Activated T-cell treated with anti-CD3 and anti-CD28 coated beads, Interleukin-2, amount 50 U/mL, for 48 hours (primary cell): ENCODE results near the gene OLA1.

Experiments used
- DNase-seq, 2 experiments: peaks; one replicate each; pipeline ENCODE4 v3.0.0-alpha.2; 2020

The OLA1 gene

DNA sequence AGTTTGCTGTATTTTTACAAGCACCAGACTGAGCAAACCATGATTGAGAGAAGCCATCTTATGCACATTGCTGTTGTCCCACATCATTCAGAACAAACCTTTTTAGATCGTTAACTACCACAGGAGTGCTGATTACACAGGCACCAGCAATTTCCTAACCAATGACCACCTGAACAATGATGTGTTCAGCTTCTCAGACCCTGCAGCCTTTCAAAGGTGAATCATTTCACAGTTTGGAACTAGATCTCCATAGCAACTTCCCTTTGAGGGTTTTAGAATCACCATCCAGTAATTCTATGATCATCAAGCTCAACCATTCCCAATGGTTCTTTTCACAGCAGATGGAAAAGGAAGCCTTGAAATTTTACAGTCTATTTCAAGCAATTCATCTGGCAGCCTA lies 71.4 kb downstream of the OLA1 start:
- DNase-seq: no peak

DNA sequence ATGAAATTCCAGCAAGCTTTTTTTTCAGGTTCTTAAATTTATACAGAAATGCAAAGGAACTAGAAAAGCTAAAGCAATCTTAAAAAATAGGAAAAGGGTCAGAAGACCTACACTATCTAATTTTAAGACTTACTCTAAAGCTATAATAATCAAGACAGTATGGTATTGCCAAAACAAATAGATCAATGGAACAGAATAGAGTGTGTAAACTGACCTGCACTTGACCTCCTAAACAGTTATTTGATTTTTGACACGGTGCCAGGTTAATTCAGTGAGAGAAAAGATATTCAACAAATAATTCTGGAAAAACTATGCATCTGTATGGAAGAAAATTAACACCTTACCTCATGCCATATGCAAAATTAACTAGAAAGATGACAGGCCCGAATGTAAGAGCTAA lies 73.6 kb downstream of the OLA1 start:
- DNase-seq: no peak

DNA sequence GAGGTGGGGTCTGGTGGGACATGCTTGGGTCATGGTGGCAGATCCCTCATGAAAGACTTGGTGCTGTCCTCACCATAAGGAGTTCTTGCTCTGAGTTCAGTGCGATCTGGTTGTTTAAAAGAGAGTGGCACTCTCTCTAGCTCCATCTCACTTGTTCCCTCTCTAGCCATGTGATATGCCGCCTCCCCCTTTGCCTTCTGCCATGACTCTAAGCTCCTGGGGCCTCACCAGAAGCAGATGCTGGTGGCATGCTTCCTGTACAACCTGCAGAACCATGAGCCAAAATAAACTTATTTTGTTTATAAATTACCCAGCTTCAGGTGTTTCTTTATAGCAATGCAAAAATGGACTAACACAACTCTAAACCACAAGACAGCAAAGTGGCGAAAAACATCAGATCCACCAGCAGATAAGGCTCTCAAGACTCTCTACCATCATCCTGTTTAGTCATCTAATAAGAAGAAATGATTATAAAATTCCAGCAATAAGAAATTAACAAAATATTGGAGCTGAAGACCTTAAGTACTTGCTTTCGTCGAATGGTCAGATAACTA lies 75.5 kb downstream of the OLA1 start:
- DNase-seq: no peak

DNA sequence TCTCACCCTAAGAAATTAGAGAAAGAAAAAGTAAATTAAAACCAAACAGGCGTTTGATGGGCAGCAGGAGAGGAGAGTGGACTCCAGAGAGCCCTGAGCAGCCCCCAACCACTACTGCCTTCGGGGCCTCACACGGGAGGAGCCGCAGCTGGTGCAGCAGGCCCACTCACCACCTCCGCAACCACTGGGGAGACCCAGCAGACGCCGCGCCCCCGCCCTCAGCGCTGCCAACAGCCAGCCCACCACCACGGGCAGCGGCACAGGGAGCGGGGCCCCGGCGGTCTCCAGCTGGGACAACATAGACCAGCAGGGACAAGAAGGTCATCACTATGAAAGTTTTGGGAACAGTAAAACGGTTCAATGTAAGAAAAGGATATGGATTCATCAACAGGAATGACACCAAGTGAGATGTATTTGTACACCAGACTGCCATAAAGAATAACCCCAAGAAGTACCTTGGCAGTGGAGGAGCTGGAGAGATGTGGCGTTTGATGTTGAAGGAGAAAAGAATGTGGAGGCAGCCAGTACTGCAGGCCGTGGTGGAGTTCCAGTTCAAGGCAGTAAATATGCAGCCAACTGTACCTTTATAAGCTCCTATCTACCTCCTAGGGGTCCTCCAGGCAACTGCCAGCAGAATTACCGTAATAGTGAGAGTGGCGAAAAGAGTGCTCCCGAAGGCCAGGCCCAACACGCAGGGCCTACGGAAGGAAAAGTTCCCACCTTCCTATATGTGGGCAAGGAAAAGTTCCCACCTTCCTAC lies 76.5 kb downstream of the OLA1 start:
- DNase-seq: no peak

DNA sequence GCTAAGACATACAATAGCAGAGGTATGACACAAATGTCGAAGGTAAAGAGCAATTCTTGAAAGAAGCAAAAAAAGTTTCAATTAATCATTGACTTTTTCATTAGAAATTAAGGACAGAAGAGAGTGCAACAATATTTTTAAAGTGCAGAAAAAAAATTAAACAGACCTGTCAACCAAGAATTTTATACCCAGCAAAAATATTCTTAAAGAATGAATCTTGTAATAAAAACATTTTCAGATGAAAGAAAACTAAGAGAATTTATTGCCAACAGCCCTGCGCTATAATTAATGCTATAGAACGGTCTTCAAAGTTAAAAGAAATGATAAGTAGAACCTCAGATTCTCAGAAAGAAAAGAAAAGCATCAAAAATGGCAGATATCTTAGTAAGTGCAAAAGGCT lies 79.0 kb downstream of the OLA1 start:
- DNase-seq: no peak

DNA sequence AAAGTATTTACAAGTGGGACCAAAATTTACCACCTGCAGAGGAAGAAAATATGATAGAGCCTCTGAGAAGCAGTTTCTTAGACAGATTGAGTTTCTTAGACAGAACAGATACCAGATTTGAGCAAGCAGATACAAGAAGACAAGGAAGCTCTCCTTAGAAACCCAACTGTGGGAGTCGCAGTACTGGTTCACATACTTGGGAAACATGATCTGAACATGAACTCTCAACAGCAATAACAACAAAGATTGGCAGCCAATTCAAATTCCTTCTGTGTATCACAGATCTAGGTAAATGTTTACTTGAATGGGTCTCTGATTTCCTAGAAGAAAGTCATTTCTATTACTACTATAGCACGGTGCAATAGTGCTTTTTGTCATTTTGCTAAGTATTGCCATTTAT lies 82.1 kb downstream of the OLA1 start:
- DNase-seq: no peak

DNA sequence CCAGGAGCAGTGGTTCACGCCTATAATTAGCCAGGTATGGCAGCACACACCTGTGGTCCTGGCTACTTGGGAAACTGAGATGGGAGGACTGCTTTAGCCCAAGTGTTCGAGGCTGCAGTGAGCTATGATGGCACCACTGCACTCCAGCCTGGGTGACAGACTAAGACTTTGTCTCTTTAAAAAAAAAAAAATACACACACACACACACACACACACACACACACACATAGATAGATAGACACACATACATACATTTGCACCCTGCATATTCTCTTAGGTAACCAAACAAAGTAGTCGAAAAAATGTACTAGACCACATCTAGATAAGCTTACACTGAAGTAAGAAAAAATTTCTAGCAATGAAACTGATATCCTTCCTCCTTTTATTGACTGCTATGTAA lies 86.8 kb downstream of the OLA1 start:
- DNase-seq: no peak

DNA sequence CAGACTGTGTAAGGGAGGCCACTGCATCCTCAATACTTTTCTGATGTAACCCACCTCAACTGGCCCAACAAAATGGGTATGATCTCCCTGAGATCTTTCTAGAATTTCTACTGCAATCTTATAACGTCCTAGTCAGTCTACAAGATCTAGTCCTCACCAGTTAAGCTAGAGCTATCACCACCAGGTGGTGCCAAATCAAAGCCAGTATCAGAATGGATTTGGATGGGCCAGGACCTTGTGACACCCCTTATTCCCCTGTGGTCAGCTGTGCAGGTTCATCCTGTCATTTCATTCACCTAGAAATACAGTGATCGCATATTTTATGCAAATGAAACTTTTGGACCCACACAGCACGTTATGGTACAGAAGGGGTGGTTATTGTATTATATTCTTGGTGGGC lies 90.3 kb downstream of the OLA1 start:
- peak in 1 of 2 experiments; percentile 32 for DNase-seq

DNA sequence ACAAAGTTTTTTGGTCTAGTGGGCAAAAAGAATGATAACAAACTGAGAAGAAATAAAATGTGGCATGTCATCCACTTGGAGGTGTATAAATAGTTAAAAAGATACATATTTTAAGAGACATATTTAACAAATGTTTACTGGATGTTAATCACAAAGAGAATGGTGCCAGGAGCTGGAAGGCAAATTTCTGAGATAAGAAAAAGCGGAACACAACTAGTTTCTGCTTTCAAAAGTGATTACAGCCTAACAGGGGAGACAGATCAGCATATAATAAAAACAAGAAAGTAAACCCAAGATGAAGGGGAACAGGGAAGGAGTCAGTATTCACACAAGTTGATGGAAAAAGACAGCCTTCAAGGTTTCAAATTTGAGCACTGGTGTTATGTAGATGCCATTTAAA lies 91.3 kb downstream of the OLA1 start:
- DNase-seq: no peak

DNA sequence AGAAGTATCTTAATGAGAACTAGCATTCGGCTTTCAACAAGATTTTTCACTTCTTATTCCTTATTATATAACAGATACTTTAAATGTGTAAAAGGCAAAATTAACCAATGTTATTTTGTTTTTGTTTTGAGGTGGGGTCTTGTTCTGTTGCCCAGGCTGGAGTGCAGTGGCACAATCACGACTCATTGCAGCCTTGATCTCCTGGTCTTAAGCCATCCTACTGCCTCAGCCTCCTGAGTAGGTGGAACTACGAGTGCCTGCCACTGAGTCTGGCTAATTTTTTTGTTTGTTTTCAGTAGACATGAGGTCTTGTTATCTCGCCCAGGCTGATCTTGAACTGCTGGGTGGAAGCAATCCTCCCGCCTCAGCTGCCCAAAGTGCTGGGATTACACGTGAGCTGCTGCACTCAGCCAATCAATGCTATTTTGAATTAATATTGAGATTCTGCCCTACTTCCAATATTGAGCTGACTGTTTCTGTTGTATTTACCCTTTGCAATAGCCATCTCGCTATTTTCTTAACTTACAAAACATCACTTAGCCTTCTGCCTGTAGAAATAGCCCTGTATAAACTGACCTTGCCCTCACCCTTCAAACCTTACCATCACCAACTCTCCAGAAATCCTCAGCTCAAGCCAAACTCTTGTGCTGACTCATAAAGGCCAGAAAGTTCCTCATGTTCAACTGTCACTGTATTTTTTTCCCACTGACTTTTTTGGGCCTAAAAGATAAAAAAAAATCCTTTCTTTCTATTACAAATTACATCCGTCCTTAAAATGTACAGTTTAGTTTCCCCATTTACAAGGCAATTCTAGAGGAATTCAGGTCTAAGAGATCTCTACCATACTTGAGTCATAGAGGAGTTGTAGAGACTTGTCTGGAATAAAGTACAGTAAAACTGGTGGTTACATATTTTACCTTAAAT lies 94.3 kb downstream of the OLA1 start:
- DNase-seq: no peak

DNA sequence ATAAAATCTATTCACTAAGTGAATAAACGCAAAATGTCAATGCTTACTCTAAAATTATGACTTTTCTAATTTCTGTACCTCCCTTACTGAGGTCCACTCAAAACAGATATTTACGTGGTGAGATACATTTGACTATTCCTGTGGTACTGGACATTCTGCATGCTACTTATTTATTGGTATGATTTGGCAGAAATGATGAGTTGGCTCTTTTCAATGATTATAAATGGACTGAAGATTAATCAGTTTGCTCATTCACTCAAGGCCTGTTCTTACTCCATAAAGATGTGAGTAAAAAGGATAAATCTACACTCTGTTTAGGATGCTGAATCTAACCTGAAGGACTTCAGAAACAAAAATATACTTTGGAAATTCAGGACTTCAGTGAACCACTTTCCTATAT lies 98.8 kb downstream of the OLA1 start:
- no peak for DNase-seq

DNA sequence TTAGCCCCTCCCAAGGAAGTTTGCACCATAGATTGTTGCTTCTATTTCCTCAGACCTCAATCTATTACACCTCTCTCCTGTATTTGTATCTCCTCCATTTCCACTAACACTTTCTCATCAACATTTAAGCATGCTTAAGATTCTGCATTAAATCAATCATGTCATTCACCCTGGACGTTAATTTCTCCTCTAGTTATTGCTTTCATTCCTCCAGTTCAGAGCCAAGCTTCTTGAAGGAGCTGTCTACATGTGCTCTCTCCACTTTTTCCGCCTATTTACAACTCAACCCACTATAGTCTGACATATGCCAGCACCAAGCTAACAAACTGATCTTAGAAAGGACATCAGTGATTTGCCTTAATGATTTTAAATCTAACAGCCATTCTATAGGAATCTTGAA lies 99.5 kb downstream of the OLA1 start:
- DNase-seq: no peak

DNA sequence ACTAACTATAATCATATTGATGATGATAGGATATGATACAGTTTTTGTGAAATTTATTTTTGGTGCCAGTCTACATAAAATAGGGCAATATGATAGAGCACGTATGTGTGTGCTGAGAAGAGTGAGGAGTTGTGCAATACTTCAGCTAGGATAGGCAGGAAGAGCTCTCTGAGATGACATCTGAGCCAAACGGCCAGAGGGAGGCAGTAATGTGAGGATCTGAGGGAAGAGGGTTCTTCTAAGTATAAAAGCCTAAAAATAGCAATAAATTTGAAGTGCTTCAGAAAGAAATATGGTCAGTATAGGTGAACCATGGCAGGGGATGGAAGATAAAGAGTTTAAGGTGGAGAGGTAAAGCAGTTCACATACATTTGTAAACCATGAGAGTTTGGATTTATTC lies 102.5 kb downstream of the OLA1 start:
- no peak for DNase-seq

DNA sequence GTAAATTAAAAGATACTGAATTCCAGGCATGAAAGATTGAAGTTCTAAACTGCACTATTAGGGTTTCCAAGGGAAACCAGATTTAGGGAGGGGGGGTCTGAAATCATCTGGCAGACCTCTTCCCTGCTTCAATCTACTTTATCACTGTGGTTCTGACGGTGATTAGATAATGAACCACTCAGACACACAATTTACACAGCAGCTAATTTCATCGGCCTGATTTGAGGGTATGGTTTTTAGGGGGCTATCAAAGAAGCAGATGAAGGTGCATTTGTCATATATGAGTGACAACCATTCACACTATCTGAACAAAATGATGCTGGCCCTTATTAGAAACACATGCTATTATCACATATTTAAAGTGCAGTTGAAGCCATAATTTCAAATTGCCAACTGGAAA lies 106.0 kb downstream of the OLA1 start:
- DNase-seq: no peak

DNA sequence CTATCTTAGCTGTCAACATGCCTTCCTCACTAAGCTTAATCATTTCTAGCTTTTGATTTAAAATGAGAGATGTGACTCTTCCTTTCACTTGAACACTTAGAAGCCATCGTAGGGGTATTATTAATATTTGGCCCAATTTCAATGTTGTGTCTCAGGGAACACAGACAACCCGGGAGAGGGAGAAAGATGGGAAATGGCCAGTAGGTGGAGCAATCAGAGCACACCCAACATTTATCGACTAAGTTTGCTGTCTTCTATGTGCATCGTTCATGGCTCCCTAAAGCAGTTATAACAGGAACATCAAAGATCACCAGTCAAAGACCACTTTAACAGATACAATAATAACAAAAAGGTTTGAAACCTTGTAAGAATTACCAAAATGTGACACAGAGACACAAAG lies 110.2 kb downstream of the OLA1 start:
- no peak for DNase-seq

DNA sequence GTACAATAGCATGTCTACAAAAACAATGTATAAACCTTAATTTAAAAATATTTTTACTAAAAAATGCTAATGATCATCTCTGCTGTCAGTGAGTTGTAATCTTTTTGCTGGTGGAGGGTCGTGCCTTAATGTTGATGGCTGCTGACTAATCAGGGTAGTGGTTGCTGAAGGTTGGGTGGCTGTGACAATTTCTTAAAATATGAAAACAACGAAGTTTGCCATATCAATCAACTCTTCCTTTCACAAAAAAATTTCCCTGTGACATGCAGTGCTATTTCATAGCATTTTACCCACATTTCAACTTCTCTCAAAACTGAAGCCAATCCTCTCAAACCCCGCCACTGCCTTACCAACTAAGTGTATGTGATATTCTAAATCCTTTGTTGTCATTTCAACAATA lies 112.4 kb downstream of the OLA1 start:
- no peak for DNase-seq

DNA sequence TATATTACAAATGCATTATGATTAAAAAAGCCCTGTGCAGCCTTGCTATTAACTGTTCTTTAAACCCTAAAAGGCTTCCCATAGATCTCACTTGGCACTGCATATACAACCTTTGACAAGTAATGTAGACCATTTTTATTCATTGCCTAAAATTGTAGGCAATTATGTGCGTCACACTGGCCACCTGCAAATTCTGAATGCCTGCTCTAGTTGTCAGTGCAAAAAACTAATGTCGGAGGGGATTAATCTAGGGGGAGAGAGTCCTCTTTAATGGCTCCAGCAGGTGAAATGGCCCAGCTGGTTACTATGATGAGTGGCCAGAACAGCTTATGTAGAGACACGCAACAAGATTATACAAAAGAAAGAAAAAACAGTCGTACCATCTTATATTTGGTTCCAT lies 123.2 kb downstream of the OLA1 start:
- DNase-seq: no peak

DNA sequence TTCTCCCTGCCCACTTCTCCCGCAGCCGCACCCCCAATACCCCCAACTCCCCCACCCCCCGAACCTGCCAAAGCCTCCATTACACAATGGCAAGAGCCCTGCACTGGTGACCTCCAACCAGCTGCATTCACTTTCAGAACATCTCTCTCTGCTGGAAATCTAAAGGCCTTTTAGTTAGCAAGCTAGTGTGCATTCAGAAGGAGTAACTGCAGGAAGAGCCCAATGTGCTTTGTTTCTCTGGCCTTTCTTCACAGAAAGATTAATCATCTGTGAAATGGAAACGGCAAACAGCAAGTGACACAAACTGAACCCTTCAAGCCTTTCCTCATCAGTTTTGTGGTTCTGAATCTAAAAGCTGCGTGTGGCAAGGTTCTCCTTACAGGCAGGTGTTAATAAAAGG lies 124.2 kb downstream of the OLA1 start:
- DNase-seq: no peak

DNA sequence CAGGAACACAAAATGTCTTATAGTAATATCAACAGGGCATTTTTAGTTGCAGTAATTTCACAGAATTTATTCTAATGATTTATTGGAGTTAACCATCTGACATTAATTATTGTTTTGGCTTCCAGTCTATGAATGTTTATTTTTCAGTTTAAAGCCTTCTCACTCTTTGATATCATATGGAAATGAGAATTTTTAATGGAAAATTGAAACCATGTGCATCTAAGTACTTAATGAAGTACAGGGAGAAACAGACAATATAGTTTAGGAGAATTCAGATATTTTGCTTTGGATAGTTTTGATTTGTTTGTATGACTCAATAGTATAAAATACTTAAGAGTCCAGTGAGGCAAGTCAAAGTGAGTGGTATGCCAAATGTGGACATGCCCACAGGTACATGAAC lies 126.1 kb downstream of the OLA1 start:
- no peak for DNase-seq

DNA sequence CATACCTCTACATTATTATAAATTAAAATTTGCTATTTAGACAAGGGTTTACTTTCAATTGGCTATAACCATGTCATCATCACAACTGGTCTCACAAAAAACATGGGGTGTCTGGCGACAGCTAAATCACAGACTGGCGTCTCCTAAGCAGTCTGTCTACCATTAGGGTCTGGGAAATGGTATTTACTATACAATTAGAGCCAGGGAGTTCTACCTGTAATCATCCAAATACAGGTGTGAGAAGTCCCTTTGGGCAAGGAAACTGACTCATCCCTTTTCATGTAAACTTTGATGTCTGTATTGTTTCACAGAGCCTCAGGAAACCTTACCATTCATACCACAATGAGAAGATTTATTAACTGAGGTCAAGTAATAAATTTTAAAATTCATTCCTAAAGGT lies 126.7 kb downstream of the OLA1 start:
- DNase-seq: no peak

DNA sequence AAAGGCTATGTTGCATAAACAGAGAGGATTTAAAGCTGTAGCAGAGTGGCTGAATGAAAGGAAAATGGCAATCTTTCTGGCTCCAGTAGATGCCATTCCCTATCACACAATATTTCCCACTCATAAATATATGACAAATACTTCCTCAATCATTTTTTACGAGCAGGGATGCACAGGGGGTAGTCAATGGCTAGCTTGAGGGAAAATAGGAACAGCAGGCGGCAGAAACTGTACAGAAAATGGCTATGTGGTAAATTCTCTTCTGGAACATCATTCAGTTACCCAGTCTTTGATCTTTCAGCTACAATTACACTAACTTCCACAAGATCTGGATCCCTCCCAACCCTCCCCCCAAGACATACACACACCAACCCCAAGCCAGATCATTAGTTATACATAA lies 127.2 kb downstream of the OLA1 start:
- DNase-seq: no peak

DNA sequence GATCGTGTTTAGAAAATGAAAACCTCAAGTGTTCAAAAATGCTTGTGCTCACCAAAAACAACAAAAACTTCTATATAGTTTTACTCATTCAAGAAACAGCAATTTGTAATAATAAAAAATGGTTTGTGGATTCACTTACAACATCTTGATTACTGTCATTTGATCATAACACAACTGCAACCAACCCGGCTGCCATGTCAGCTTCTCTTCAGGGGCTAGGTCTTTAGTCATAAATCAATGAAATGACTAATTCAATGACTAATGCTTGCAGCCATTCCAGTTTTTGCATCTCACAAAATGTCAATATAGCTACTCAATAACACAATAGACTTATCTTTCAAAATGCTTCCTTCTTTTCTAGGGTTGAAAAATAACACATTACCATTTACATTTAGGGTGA lies 128.0 kb downstream of the OLA1 start:
- DNase-seq: peak; percentile 41 to 55

DNA sequence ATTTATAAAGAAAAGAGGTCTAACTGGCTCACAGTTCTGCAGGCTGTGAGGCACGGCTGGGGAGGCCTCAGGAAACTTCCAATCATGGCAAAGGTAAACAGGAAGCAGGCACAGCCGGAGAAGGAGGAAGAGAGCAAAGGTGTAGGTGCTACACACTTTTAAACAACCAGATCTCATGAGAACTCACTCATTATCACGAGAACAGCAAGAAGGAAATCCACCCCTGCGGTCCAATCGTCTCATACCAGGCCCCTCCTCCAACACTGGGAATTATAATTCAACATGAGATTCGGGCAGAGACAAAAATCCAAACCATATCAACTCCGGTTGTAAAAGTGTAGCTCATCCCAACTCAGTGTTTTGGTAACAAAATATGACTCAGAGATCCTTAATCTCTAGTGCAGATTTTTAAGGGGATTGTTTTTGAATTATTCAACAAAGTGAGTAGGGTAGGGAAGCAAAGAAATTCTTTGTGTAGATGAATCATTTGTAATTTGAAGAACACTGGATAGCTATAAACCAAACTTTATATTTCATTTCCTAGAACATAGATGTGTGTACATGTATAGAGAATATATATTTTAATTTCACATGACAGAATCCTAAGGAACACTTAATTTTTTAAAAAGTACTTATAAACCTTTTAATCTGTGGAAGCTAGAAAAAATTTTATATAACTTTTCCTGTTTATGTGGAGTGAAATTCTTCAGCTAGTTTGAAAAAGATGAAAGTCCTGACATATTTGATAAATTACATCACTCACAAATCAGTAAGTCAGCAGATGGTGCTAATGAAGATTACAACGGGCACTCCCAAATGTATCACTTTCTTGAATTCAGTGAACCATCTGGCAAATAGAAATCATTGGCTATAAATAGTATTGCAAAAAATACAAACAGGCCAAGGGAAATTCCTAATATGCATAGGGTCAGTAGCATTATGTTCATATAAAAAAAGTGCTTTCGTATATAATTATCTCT lies 130.1 kb downstream of the OLA1 start:
- DNase-seq: no peak
